HG03354 (cell line): ENCODE data around the gene CHST2.
A peak's percentile ranks its signal among the peaks of the same experiment; 100 is the strongest.

Experiments used
- ATAC-seq: cut with Tn5 transposase; IDR thresholded peaks from one replicate; pipeline ENCODE4 v1.9.1; 2021; ENCODE audit warnings: mild to moderate bottlenecking; ENCODE audit not compliant: unreplicated experiment, poor library complexity, severe bottlenecking

The CHST2 gene

GRCh38 chr3:143128227-143128955, 8.8 kb downstream of the CHST2 start:
- no peak for ATAC-seq

- no peak for ATAC-seq
These were observed 12.8 kb downstream of the CHST2 start for GRCh38 chr3:143132246-143132980.

- ATAC-seq: no peak
These were observed 14.9 kb downstream of the CHST2 start for GRCh38 chr3:143134471-143134870.

- no peak for ATAC-seq
These were observed 15.6 kb downstream of the CHST2 start for GRCh38 chr3:143135150-143135549.

- ATAC-seq: no peak
These were observed 18.0 kb downstream of the CHST2 start for GRCh38 chr3:143137435-143138036.

- ATAC-seq: no peak
These were observed 19.4 kb downstream of the CHST2 start for GRCh38 chr3:143138953-143139352.

GRCh38 chr3:143139762-143140161, 20.2 kb downstream of the CHST2 start:
- ATAC-seq: no peak

GRCh38 chr3:143140550-143140949, 21.0 kb downstream of the CHST2 start:
- ATAC-seq: no peak

GRCh38 chr3:143142354-143142753, 22.8 kb downstream of the CHST2 start:
- no peak for ATAC-seq

- ATAC-seq: no peak
These were observed 26.3 kb downstream of the CHST2 start for GRCh38 chr3:143145906-143146305.

- no peak for ATAC-seq
These were observed 27.1 kb downstream of the CHST2 start for GRCh38 chr3:143146486-143147274.

GRCh38 chr3:143147707-143148106, 28.1 kb downstream of the CHST2 start:
- no peak for ATAC-seq

- ATAC-seq: no peak
These were observed 30.5 kb downstream of the CHST2 start for GRCh38 chr3:143150071-143150470.

- no peak for ATAC-seq
These were observed 31.6 kb downstream of the CHST2 start for GRCh38 chr3:143151004-143151731.

- no peak for ATAC-seq
These were observed 32.5 kb downstream of the CHST2 start for GRCh38 chr3:143152043-143152442.

GRCh38 chr3:143155756-143156155, 36.2 kb downstream of the CHST2 start:
- ATAC-seq: no peak

GRCh38 chr3:143158014-143158988, 38.7 kb downstream of the CHST2 start:
- ATAC-seq: peak; percentile 76

- ATAC-seq: no peak
These were observed 40.9 kb downstream of the CHST2 start for GRCh38 chr3:143160437-143160836.
